Progenitor cell of endocrine pancreas (in vitro differentiated cells): ENCODE results near the gene TIMM8A. TPM values are rescaled to one million over a fixed set of nuclear protein-coding genes. Genes with fewer than 3 reads are reported as not detected.

Experiments
- DNase-seq: peaks from one replicate; pipeline ENCODE4 v3.0.0; 2021; ENCODE audit warnings: low spot score; ENCODE audit not compliant: unreplicated experiment
- H3K27ac Mint-ChIP-seq: 2 replicates; pipeline ENCODE4 v1.8.0; 2021; ENCODE audit warnings: mild to moderate bottlenecking, moderate library complexity, mixed read lengths
- H3K27me3 Mint-ChIP-seq: 2 replicates; pipeline ENCODE4 v1.8.0; 2021; ENCODE audit warnings: mixed read lengths
- H3K36me3 Mint-ChIP-seq: 2 replicates; pipeline ENCODE4 v1.8.0; 2022; ENCODE audit warnings: mixed read lengths; ENCODE audit not compliant: insufficient read depth
- H3K4me1 Mint-ChIP-seq: 2 replicates; pipeline ENCODE4 v1.8.0; 2021; ENCODE audit warnings: low read depth, mixed read lengths
- H3K4me3 Mint-ChIP-seq: 2 replicates; pipeline ENCODE4 v1.8.0; 2021; ENCODE audit warnings: low read depth, mild to moderate bottlenecking, moderate library complexity, mixed read lengths
- H3K9me3 Mint-ChIP-seq: 2 replicates; pipeline ENCODE4 v1.8.0; 2021; ENCODE audit warnings: low read depth, mixed read lengths
- long read RNA-seq: library from polyadenylated mRNA; unstranded; transcript quantifications from one replicate; pipeline ENCODE4 v2.0.0, GENCODE V29; 2020
- total RNA-seq: library from RNA; stranded (reverse); gene quantifications from 2 replicates; pipeline ENCODE4 v1.2.1, GENCODE V29; 2021
- TF ChIP-seq, protein P1 (sequence below): fragments of 200-600 bp; sonication (generic); IDR thresholded peaks from one replicate; pipeline ENCODE4 v1.5.0; 2021; ENCODE audit warnings: antibody characterized with exemption, mild to moderate bottlenecking; ENCODE audit not compliant: unreplicated experiment

TIMM8A gene, protein sequence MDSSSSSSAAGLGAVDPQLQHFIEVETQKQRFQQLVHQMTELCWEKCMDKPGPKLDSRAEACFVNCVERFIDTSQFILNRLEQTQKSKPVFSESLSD
- total RNA-seq: 15.7 and 16.5 TPM in 2 replicates
- long read RNA-seq, transcript TIMM8A-205 (2 exons, 1,194 nt): major isoform, 5 of 7 reads
- long read RNA-seq, partial matches to known transcripts: 0 of 7 reads
- long read RNA-seq, other reads (novel, unspliced or antisense): 2 of 7 reads

DNA sequence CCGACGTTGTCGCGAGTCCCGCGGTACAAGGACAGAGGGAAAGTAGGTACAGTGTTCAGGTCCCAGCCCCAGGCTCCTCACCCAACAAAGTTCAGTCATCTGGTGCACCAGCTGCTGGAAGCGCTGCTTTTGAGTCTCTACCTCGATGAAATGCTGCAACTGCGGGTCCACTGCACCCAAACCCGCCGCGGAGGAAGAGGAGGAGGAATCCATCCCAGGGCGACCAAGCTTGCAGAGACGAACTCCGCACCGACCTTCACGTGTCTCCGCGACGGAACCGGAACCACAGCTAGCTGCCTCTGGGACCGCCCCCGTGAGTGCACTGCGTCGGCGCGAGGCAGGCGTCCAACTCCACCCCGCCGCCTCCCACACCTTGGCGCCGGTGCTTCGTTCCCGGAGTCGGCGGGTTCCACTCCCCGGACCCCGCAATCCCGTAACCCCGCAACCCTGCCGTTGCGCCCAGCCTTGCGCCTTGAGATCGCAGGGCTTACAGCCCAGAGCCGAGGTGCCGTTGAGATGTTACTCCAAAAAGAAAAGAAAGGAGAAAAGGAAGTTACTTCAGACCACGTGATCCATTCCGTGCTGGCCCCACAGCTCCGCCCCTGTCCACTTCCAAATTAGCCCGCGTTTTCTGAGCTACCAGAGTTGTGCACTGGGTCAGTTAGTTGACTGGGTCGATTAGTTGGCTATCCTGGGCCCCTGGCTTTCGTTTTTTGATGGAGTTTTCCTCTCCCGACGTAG is at the start of gene TIMM8A:
TSS of gene TIMM8A (minus strand) at position 291 of the 741 bp plus-strand sequence. CDS start at position 213, 78 bp downstream.
- H3K27ac Mint-ChIP-seq: peak within 1 kb of the TSS; percentile 91
- TF ChIP-seq, protein P1, sequence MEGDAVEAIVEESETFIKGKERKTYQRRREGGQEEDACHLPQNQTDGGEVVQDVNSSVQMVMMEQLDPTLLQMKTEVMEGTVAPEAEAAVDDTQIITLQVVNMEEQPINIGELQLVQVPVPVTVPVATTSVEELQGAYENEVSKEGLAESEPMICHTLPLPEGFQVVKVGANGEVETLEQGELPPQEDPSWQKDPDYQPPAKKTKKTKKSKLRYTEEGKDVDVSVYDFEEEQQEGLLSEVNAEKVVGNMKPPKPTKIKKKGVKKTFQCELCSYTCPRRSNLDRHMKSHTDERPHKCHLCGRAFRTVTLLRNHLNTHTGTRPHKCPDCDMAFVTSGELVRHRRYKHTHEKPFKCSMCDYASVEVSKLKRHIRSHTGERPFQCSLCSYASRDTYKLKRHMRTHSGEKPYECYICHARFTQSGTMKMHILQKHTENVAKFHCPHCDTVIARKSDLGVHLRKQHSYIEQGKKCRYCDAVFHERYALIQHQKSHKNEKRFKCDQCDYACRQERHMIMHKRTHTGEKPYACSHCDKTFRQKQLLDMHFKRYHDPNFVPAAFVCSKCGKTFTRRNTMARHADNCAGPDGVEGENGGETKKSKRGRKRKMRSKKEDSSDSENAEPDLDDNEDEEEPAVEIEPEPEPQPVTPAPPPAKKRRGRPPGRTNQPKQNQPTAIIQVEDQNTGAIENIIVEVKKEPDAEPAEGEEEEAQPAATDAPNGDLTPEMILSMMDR: no peak
- DNase-seq: peak; percentile 26
- no peaks in the 10 kb centered on the region for H3K27me3 Mint-ChIP-seq
- peaks cover 4% of the 10 kb centered on the region for H3K4me1 Mint-ChIP-seq
- H3K9me3 Mint-ChIP-seq: peaks cover 11% of the 10 kb centered on the region
- peaks cover 1% of the 10 kb centered on the region for H3K36me3 Mint-ChIP-seq
- peak within 1 kb of the TSS; percentile 89 for H3K4me3 Mint-ChIP-seq

DNA sequence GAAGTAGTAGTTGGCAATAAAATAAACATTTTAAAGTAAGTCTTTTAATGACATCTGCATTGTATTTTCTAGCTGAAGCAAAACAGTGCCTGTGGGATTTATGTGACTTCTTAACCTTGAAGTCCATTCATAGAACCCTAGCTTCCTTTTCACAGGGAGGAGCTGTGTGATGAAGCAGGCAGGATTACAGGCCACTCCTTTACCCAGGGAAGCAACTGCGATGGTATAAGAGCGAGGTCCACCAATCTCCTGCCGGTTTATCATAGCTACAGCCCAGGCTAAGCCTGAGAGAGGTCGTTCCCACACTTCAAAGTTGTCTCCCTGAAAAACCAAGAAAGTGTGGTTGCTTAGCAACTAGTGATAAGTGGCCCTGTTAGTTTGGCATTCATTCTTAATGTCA is 49.2 kb upstream of the TIMM8A start:
- H3K4me3 Mint-ChIP-seq: no peak overlapping the region
- peaks cover 8% of the 10 kb centered on the region for H3K9me3 Mint-ChIP-seq
- H3K27ac Mint-ChIP-seq: no peak overlapping the region
- no peak for DNase-seq
- no peaks in the 10 kb centered on the region for H3K27me3 Mint-ChIP-seq
- no peaks in the 10 kb centered on the region for H3K4me1 Mint-ChIP-seq
- TF ChIP-seq, protein P1: no peak
- H3K36me3 Mint-ChIP-seq: peaks cover 14% of the 10 kb centered on the region

DNA sequence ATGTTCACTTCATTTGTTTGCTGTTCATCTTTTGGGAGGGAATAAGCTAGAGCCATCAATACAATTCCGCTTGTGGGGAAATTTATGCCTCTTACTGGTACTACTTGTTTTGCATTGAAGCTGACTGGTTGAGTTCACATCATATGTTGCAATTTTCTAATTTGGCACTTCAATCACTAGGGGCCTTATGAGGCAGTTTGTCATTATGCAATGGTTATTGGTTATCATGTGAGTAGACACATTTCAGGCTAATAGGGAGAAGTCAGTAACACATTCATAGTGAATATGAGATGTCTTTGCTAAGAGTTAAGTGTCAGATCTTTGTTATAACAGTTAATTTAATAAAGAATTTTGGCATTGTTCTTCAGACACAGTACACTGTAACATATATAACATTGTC is 47.2 kb upstream of the TIMM8A start:
- no peak overlapping the region for H3K27ac Mint-ChIP-seq
- peaks cover 3% of the 10 kb centered on the region for H3K4me1 Mint-ChIP-seq
- no peak for DNase-seq
- H3K9me3 Mint-ChIP-seq: peaks cover 4% of the 10 kb centered on the region
- TF ChIP-seq, protein P1: no peak
- H3K27me3 Mint-ChIP-seq: no peaks in the 10 kb centered on the region
- no peak overlapping the region for H3K4me3 Mint-ChIP-seq
- H3K36me3 Mint-ChIP-seq: peaks cover 15% of the 10 kb centered on the region

DNA sequence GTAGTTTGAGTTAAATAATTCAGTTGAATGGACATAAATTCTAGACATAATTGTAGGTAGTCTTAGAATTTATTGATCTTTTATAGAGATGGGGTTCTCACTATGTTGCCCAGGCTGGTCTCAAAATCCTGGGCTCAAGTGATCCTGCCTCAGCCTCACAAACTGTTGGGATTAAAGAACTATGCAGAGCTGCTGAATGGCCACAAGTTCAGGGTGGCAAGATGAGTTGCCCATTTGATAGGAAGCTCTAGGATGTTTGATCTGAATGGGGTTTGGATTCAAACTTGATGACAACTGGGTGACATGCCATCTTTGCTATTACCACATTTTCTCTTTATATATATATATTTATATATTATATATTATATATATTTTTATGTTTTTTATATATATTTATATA is 45.8 kb upstream of the TIMM8A start:
- Mint-ChIP-seq H3K36me3 (peaks cover 10% of the 10 kb centered on the region), H3K27me3 (no peaks in the 10 kb centered on the region), H3K4me3 (no peak overlapping the region), H3K9me3 (peaks cover 3% of the 10 kb centered on the region), H3K27ac (no peak overlapping the region), H3K4me1 (peaks cover 3% of the 10 kb centered on the region)
- DNase-seq: no peak
- TF ChIP-seq, protein P1: no peak

DNA sequence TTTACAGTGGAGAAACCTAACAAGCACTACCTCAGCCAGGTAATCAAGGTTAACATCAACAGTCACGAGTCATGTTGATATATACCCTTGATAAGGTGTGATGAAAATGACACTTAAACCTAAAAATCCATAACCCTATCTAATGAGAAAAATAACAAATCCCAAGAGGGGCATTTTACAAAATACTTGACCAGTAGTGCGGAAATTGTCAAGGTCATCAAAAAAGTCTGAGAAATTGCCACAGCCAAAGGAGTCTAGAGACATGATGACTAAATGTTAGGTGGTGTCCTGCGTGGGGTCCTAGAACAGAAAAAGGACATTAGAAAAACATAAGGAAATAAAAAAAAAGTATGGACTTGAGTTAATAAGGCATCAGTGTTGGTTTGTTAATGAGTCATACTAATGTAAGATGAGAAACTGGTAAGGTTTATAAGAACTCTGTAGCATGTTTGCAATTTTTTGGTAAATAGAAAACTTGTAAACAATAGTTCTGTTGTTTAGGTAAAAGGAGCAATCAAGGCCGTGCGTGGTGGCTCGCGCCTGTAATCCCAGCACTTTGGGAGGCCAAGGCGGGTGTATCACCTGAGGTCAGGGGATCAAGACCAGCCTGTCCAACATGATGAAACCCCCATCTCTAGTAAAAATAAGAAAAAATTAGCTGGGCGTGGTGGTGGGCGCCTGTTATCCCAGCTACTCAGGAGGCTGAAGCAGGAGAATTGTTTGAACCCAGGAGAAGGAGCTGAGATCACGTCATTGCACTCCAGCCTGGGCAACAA is 45.2 kb upstream of the TIMM8A start:
- no peak for DNase-seq
- no peaks in the 10 kb centered on the region for H3K27me3 Mint-ChIP-seq
- H3K4me3 Mint-ChIP-seq: no peak overlapping the region
- peaks cover 3% of the 10 kb centered on the region for H3K4me1 Mint-ChIP-seq
- H3K36me3 Mint-ChIP-seq: peaks cover 9% of the 10 kb centered on the region
- TF ChIP-seq, protein P1: no peak
- H3K9me3 Mint-ChIP-seq: peaks cover 3% of the 10 kb centered on the region
- H3K27ac Mint-ChIP-seq: peak overlapping the region; percentile 29
